NCI-H82 treated with DMSO at 0.1 percent for 48 hours (cell line): ENCODE data around the gene ST3GAL3.
"Not testable (repeated sequence)": the region's sequence is repeated elsewhere in the genome, so short reads cannot be mapped to it uniquely, and the experiment has no call there.

Experiments
- DNase-seq: peaks from one replicate; lab custom pipeline; 2025; ENCODE audit not compliant: unreplicated experiment; lab: John Stamatoyannopoulos, UW

The ST3GAL3 gene

DNA sequence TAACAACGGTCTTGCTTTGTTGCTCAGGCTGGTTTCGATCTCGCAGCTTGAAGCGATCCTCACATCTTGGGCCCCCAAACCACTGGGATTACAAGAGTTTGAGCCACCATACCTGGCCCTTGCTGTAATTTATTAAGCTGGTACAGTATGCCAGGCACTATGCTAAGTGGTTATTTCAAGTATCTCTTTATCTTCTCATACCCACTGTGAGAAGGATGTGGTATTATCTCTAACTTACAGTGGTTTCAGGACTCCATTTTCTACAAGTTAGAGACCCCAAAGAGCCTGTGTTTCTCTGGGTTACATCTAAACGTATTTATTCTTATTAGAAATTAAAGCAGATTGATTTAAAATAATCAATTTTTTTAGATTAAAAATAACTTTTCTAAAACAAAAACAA, 8.1 kb upstream of the ST3GAL3 start:
- no peak for DNase-seq

DNA sequence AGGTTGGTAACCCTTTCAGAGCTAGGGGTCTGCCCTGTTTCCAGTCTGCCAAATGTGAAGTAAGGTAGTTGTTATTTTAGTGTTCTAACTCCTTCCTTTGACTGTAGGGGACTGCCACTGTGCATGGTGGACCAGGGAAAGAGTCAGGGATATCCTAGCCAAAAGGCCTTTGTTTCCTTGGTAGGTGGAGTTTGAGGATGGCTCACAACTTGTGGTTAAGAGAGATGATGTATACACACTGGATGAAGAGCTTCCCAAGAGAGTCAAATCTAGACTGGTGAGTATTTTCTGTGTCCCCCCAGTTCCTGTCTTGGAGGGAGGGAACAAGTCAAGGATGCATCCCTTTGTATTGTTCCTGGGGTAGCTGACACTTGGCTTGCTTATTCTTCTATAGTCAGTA, 3.5 kb upstream of the ST3GAL3 start:
- DNase-seq: no peak

GRCh38 chr1:43704838-43705237, 2.5 kb upstream of the ST3GAL3 start:
- no peak for DNase-seq

GRCh38 chr1:43705334-43705733, 2.0 kb upstream of the ST3GAL3 start:
- DNase-seq: no peak

DNA sequence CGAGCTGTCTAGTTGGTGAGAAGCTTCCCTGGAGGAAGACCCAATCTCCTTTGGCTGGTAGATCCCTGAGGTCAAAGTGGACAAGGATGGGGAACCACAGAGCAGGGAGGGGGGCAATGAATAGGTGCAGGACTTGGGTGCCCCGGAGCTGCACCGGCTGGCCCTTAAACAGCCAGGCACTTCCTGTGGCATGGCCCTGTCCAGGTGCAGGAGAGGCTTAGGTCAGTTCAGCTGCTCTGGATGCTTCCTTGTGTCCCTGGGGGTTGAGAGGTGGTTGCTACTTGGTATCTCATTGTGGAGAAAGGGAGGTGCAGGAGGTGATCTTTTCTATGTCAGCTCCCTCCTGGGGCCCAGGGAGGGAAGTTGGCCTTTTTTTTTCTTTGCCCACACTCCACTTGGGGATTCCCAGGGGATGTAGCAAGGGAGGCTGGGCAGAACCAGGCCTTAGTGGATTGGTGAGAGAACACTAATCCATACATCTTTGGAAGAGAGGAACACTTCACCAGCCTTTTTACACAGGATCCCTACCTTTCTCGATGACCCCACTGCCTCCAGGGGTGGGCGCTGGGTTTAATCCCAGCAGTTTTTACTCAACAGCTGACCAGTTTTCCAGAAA, 1.2 kb upstream of the ST3GAL3 start:
- no peak for DNase-seq

DNA sequence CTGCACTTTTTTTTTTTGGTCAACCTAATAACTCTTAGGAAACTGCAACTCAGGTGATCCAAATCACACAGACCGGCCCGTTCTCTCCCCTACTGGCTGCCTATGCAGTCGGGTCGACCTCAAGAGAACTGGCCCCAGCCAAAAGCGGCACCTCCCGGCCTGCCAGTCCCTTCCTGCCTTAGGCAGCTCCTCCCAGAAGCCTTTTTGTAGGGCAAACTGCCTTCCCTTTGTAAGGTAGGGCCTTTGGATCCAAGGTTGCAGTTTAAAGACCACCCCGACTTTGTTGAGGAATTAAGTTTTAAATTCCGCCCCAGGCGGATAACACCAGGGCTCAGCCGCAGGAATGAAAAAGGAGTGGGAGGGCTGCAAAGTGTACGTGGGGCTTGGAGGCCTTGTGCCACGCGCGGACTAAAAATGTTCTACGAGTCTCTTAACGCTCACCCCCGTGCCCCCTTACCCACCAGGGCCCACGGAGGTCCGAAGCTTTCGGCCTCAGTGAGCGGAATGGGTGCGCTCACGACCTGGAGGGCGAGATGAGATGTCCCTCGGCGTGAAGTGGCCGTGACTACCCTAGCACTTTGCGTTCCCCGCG, 642 bp upstream of the ST3GAL3 start:
- no peak for DNase-seq

DNA sequence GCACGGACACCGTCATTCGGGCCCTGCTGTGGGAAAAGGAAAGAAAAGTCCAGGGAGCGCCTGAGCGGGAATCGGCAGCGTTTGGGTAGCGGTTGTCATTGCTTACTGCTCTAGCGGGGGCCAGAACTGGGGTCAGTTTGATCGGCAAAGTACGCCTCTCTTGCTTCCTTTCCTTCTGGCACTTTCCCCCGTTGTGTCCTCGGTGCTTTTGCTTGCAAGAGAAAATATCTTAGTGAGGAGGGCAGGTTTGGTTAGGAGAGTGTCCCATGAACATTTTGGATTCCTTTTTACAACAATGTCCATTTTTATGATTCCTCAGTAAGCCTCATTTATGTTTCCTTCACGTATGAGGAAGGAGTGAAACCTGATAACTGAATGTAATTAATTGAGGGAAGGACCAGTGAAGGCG, 670 bp downstream of the ST3GAL3 start:
- DNase-seq: no peak

DNA sequence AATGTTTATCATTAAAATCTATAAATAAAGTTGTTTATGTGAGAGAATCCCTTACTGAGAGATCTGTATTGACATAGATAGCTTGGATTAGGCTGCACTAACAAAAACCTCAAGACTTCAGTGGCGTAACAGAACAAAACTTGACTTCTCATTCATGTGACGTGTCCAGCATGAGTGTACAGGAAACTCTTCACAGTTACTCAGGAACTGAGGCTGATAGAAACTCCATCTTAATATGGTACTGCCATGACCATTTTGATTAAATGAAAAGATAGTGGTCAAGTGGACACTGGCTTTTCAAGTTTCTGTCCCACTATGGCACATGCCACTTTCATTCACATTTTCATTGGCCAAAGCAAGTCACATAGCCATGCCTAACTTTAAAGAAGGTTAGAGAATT, 3.7 kb downstream of the ST3GAL3 start:
- DNase-seq: no peak

DNA sequence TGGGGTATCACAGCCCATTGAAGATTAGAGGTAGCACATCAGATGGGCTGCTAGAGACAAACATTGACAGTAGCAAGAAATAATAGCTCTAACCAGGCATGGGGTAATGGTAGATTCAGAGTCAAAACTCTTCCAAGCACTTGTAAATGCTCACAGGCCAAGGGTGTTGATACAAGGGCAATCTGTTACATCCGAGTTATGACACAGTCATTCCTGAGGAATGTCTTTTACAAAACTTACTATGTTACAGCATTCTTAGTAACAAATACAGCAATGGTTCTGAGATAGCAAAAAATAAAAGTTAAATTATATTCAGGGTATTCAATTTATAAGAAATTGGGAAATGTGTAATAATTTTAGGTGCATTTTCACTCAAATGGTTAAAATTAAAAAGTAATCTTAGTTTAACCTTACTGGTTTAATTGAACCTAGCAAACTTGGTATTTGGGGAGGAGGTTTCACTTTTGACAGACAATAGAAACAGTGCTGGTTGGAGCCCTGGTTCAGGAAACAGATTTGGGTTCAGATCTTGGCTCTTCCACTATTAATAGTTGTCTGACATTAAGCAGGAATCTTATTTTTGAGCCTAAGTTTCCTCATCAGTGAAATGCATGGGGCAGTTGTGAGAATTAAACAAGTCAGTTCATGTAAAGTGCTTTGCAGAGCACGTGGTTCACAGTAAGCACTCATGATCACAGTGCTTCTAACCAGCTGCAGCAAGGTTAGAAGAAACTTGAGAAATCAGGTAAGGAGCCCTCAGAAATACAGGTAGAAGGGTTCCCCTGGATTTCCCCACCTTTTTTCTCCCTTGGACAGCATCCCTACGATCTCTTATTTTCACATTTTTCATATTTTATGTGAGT, 4.4 kb downstream of the ST3GAL3 start:
- no peak for DNase-seq

- peak; percentile 88 for DNase-seq
Measured at GRCh38 chr1:43716559-43717281, 9.4 kb downstream of the ST3GAL3 start.

DNA sequence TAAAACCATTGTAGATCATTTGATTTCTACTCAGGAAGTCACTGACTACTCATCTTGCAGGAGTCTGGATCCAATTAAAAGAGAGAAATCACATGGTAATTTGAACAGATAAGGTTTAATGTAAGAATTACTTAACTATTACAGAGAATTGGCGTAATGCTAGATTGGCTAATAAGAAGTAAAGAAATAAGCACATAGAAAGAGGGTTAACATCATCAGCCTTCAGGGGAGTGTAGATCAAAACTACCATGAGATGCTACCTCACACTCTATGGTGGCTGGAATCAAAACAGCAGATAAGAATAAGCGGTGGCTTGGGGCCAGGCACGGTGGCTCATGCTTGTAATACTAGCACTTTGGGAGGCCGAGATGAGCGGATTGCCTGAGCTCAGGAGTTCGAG, 11.7 kb downstream of the ST3GAL3 start:
- DNase-seq: no peak

DNA sequence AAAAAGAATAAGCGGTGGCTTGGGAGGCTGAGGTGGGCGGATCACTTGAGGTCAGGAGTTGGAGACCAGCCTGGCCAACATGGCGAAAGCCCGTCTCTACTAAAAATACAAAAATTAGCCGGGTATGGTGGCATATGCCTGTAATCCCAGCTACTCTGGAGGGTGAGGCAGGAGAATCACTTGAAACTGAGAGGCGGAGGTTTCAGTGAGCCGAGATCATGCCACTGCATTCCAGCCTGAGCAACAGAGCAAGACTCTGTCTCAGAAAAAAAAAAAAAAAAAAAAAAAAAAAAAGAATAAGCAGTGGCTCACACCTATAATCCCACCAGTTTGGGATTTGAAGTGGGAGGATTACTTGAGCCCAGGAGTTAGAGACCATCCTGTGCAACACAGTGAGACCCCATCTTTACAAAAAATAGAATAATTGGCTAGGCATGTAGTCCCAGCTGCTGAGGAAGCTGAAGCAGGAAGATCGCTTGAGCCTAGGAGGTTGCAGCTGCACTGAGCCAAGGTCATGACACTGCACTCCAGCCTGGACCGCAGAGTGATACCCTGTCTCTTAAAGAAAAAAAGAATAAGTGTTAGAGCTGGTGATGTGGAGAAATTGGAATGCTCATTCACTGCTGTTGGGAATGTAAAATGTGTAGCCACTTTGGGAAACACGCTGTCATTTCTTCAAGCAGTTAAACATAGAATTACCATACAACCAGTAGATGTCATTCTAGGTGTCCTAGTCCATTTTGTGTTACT, 12.5 kb downstream of the ST3GAL3 start:
- not testable (repeated sequence) for DNase-seq

GRCh38 chr1:43722810-43723209, 15.5 kb downstream of the ST3GAL3 start:
- no peak for DNase-seq

DNA sequence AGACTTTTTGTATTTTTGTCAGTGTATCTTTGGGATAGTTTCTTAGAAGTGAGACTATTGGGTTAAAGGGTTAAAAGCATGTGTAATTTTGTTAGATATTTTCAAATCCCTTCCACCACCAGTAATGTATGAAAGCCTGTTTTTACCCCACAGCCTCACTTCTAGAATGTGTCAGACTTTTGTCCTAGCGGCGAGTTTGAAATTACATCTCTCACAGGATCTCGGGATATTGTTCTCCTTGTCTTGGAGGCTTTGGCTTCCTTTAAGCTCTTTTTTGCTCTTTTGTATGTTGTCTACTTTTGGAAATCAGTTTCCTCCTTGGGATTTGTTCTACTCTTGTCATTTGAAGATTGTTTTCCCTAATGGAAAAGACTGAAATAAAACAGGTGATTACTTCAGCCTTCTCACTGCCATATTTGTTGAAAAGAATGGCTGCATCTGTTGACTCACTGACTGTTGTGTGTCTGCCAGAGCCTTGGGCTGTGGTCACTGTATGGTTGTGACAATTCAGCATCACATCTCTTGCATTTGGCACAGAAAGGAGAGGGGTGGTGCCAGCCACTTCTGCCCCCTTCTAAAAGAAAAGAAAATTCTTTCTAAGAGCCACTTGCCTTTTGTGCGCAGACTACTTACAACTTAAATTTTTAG, 22.6 kb downstream of the ST3GAL3 start:
- no peak for DNase-seq

DNA sequence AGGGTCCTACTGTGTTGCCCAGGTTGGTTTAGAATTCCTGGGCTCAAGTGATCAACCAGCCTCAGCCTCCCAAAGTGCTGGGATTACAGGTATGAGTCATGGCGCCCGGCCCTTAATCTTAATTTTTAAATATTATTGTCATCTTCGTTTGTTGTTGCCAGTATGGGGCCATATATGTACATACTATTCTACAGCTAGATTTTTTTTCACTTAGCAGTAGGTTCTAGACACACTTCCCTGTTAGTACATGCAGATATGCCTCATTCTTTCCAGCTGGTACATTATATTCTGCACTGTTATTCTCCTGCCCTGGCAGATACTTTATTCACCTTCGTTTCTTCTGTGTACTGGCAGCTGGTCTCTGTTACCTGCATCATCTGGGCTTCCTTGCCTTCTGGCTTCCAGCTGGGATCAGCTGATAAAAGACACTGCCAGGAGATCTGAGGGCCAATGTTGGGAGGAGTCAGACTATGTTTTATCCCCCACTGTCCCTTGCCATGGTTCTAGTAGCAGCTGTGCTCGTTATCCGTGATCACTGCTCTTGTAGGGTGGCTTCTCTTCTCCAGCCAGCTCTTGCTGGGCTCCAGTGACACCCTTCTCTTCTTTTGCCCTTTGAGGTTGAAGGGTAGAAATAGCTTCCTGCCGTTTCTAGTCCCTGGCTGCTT, 24.7 kb downstream of the ST3GAL3 start:
- DNase-seq: no peak

DNA sequence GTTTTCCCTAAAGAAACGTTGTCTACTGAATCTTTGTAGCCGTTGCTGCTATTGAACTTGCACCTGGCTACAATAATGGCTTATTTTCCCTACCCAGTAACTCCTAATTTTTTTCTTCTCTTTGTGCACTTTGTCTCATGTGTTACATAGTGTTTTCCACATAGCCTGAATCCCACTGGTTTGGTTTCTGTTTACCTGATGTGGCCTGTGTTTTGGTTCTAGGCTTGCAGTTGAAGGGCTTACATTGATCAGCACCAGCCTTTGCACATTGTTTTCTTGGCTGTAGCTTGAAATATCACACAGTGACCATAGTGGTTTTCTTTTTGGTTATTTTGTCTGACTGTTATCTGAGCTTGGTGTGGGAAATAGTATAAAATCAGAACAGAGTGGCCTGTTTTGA, 29.5 kb downstream of the ST3GAL3 start:
- no peak for DNase-seq

GRCh38 chr1:43742026-43742425, 34.7 kb downstream of the ST3GAL3 start:
- DNase-seq: no peak

DNA sequence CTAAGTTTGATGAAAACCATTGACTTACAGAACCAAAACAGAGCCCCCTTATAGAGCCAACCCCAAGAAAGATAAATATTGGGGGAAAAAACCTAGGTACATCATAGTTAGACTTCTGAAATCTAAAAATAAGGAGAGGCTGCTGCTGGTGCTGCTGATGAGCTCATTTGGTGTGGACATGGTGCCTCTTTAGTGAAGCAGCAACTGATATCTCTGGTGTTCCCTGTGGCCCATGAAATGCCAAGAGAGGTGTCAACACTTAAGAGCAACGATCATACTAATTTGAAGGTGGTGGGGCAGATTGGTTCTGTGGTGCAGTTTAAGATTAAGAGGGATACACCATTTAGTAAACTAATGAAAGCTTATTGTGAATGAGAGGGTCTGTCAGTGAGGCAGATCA, 35.9 kb downstream of the ST3GAL3 start:
- no peak for DNase-seq

GRCh38 chr1:43747736-43748135, 40.4 kb downstream of the ST3GAL3 start:
- no peak for DNase-seq

DNA sequence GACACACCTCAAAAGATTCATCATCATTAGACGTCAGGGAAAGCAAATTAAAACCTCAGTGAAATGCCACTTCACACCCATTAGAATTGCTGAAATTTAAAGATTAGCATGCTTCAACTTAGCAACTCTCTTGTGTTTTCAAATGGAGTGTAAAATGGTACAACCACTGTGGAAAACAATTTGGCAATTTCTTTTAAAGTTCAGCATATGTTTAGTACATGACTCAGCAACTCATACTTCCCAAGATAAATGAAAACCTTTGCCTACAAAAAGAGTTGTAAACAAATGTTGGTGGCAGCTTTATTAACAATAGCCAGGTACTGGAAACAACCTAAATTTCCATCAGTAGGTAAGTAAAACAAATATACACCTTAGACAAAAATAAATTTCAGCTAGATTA, 42.7 kb downstream of the ST3GAL3 start:
- no peak for DNase-seq
